HCT116 (cell line): ENCODE results near the gene SLC35G6.

Source experiments
- EZH2 ChIP-seq: fragments of 200-600 bp; sonication (generic); IDR thresholded peaks from 2 replicates; pipeline ENCODE4 v1.6.1; 2017; ENCODE audit warnings: antibody characterized with exemption, mixed run types
- POLR2A ChIP-seq: IDR thresholded peaks from 2 replicates; pipeline ENCODE4 v1.7.0; 2011; ENCODE audit warnings: borderline replicate concordance; ENCODE audit not compliant: insufficient read depth, insufficient read length; ENCODE audit errors: extremely low read depth
- POLR2AphosphoS5 ChIP-seq: IDR thresholded peaks from 2 replicates; pipeline ENCODE4 v1.6.1; 2011; ENCODE audit warnings: mild to moderate bottlenecking, low read depth, low read length, moderate library complexity
- SIN3A ChIP-seq: IDR thresholded peaks from 2 replicates; pipeline ENCODE4 v1.6.1; 2012; ENCODE audit warnings: low read depth
- TF ChIP-seq, protein P1 (sequence below), 3 experiments: fragments of 200-600 bp in 1 of 3; sonication (generic) in 1 of 3; IDR thresholded peaks in 2 of 3; conservative IDR thresholded peaks in 1 of 3; 2 replicates each; pipeline ENCODE4 v1.5.1; 2012 to 2017; ENCODE audit warnings: low read depth in 2 of 3, low read length in 2 of 3, antibody characterized with exemption in 1 of 3, borderline replicate concordance in 1 of 3, control low read depth in 1 of 3, mild to moderate bottlenecking in 1 of 3, mixed read lengths in 1 of 3, mixed run types in 1 of 3, moderate library complexity in 1 of 3; ENCODE audit not compliant: insufficient read depth in 1 of 3
- TF ChIP-seq, protein P2 (sequence below): IDR thresholded peaks from 2 replicates; pipeline ENCODE4 v1.6.1; 2012; ENCODE audit warnings: low read depth

DNA sequence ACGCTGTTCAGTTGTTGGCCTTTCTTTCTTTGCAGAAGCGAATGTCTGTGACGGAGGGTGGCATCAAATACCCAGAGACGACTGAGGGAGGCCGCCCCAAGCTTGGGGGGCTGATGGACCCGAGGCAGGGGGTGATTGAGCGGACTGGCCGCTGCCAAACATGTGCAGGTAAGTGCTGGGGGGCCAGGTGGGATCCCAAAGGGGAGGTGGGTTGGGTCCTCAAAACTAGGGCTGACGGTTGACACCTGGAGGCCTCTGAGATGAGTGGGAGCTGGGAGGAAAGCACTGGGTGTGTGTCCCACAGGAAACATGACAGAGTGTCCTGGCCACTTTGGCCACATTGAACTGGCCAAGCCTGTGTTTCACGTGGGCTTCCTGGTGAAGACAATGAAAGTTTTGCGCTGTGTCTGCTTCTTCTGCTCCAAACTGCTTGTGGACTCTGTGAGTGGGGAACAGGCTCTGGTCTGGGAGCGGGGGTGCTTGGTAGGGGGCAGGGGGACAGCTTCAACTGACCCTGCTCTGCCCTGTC lies 14.7 kb downstream of the SLC35G6 start:
- TF ChIP-seq SIN3A (no peak), POLR2AphosphoS5 (no peak), POLR2A (no peak), EZH2 (no peak)
- TF ChIP-seq, protein P1, sequence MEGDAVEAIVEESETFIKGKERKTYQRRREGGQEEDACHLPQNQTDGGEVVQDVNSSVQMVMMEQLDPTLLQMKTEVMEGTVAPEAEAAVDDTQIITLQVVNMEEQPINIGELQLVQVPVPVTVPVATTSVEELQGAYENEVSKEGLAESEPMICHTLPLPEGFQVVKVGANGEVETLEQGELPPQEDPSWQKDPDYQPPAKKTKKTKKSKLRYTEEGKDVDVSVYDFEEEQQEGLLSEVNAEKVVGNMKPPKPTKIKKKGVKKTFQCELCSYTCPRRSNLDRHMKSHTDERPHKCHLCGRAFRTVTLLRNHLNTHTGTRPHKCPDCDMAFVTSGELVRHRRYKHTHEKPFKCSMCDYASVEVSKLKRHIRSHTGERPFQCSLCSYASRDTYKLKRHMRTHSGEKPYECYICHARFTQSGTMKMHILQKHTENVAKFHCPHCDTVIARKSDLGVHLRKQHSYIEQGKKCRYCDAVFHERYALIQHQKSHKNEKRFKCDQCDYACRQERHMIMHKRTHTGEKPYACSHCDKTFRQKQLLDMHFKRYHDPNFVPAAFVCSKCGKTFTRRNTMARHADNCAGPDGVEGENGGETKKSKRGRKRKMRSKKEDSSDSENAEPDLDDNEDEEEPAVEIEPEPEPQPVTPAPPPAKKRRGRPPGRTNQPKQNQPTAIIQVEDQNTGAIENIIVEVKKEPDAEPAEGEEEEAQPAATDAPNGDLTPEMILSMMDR (IDR thresholded peaks at IDR 0.05 in 2 of 3, conservative IDR thresholded peaks at IDR 0.05 in 1 of 3; ENCODE audit: borderline replicate concordance in 1 of 3, insufficient read depth in 1 of 3, low read depth in 2 of 3, low read length in 2 of 3): no peak
- TF ChIP-seq, protein P2, sequence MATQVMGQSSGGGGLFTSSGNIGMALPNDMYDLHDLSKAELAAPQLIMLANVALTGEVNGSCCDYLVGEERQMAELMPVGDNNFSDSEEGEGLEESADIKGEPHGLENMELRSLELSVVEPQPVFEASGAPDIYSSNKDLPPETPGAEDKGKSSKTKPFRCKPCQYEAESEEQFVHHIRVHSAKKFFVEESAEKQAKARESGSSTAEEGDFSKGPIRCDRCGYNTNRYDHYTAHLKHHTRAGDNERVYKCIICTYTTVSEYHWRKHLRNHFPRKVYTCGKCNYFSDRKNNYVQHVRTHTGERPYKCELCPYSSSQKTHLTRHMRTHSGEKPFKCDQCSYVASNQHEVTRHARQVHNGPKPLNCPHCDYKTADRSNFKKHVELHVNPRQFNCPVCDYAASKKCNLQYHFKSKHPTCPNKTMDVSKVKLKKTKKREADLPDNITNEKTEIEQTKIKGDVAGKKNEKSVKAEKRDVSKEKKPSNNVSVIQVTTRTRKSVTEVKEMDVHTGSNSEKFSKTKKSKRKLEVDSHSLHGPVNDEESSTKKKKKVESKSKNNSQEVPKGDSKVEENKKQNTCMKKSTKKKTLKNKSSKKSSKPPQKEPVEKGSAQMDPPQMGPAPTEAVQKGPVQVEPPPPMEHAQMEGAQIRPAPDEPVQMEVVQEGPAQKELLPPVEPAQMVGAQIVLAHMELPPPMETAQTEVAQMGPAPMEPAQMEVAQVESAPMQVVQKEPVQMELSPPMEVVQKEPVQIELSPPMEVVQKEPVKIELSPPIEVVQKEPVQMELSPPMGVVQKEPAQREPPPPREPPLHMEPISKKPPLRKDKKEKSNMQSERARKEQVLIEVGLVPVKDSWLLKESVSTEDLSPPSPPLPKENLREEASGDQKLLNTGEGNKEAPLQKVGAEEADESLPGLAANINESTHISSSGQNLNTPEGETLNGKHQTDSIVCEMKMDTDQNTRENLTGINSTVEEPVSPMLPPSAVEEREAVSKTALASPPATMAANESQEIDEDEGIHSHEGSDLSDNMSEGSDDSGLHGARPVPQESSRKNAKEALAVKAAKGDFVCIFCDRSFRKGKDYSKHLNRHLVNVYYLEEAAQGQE: no peak
